IMR-90 (cell line): ENCODE results near the gene ZNF232. TPM values are rescaled to one million over a fixed set of nuclear protein-coding genes. Genes with fewer than 3 reads are reported as not detected.

ENCODE experiments used
- ATAC-seq: fragments of 200-7000 bp; cut with Tn5 transposase; 2 replicates; pipeline ENCODE4 v1.9.1; 2020; ENCODE audit warnings: low read depth, mild to moderate bottlenecking, moderate library complexity
- BruUV-seq: library from RNA; stranded (reverse); fragments of 400-500 nt; replicated peaks from 2 replicates; lab custom pipeline; 2021; lab: Mats Ljungman, UMichigan
- CTCF ChIA-PET: fragments of 300-600 bp; formaldehyde crosslinking; extraction: SDS; loops from one replicate; lab custom pipeline; 2021; ENCODE audit warnings: antibody characterized with exemption; lab: Yijun Ruan, JAX
- POLR2A ChIA-PET: fragments of 300-600 bp; sonication (Branson Sonifier 250); formaldehyde crosslinking; loops from one replicate; lab custom pipeline; 2022; ENCODE audit warnings: antibody characterized with exemption; ENCODE audit not compliant: unreplicated experiment; lab: Charles Lee
- DNase-seq: peaks from one replicate; pipeline ENCODE4 v3.0.0; 2013
- H2AFZ ChIP-seq: replicated peaks from 2 replicates; pipeline ENCODE3; 2013; ENCODE audit warnings: low read length, mild to moderate bottlenecking; ENCODE audit not compliant: poor library complexity
- H2AK5ac ChIP-seq: 2 replicates; pipeline ENCODE4 v1.6.1; 2013; ENCODE audit warnings: low read depth, low read length, inconsistent platforms
- H2AK9ac ChIP-seq: replicated peaks from 2 replicates; pipeline ENCODE3; 2013; ENCODE audit warnings: mild to moderate bottlenecking, low read depth, low read length, moderate library complexity; ENCODE audit not compliant: poor library complexity
- H2BK120ac ChIP-seq: 2 replicates; pipeline ENCODE4 v1.6.1; 2013; ENCODE audit warnings: low read depth, low read length, inconsistent platforms
- H2BK15ac ChIP-seq: 3 replicates; pipeline ENCODE4 v1.6.1; 2013; ENCODE audit warnings: low read depth, low read length, inconsistent platforms
- H2BK20ac ChIP-seq: 2 replicates; pipeline ENCODE4 v1.6.1; 2013; ENCODE audit warnings: low read depth, mild to moderate bottlenecking, inconsistent platforms, low read length, moderate library complexity
- H2BK5ac ChIP-seq: 2 replicates; pipeline ENCODE4 v1.6.1; 2013; ENCODE audit warnings: mild to moderate bottlenecking, low read depth, low read length, inconsistent platforms; ENCODE audit not compliant: poor library complexity, severe bottlenecking
- H3K14ac ChIP-seq: replicated peaks from 2 replicates; pipeline ENCODE4 v1.6.1; 2013; ENCODE audit warnings: low read depth, low read length, inconsistent platforms
- H3K18ac ChIP-seq: 2 replicates; pipeline ENCODE4 v1.6.1; 2013; ENCODE audit warnings: low read depth, low read length, control low read depth
- H3K23ac ChIP-seq: 2 replicates; pipeline ENCODE4 v1.6.1; 2013; ENCODE audit warnings: low read depth, low read length, inconsistent platforms
- H3K27ac ChIP-seq: 2 replicates; pipeline ENCODE4 v1.5.1; 2013; ENCODE audit warnings: mild to moderate bottlenecking, control low read depth, low read length; ENCODE audit not compliant: insufficient read depth
- H3K27me3 ChIP-seq: 2 replicates; pipeline ENCODE4 v1.6.1; 2013; ENCODE audit warnings: low read length; ENCODE audit not compliant: control insufficient read depth, insufficient read depth
- H3K36me3 ChIP-seq: 2 replicates; pipeline ENCODE4 v1.6.1; 2013; ENCODE audit warnings: low read length, mixed read lengths; ENCODE audit not compliant: control insufficient read depth, insufficient read depth
- H3K4ac ChIP-seq: 2 replicates; pipeline ENCODE4 v1.6.1; 2013; ENCODE audit warnings: low read depth, low read length, inconsistent platforms
- H3K4me1 ChIP-seq: 2 replicates; pipeline ENCODE4 v1.6.1; 2013; ENCODE audit warnings: low read length, mixed read lengths; ENCODE audit not compliant: control insufficient read depth, insufficient read depth
- H3K4me2 ChIP-seq: 2 replicates; pipeline ENCODE4 v1.6.1; 2013; ENCODE audit warnings: low read depth, mild to moderate bottlenecking, control low read depth, low read length, moderate library complexity
- H3K4me3 ChIP-seq: 2 replicates; pipeline ENCODE4 v1.5.1; 2013; ENCODE audit warnings: low read depth, mild to moderate bottlenecking, control low read depth, low read length, moderate library complexity; ENCODE audit not compliant: insufficient read depth
- H3K56ac ChIP-seq: 2 replicates; pipeline ENCODE4 v1.6.1; 2013; ENCODE audit warnings: low read length, inconsistent platforms; ENCODE audit not compliant: insufficient read depth; ENCODE audit errors: extremely low read depth
- H3K79me1 ChIP-seq, 2 experiments: 2 replicates each; pipeline ENCODE4 v1.6.1; 2013; ENCODE audit warnings: low read length in 2 of 2, inconsistent platforms in 1 of 2, low read depth in 1 of 2
- H3K9ac ChIP-seq: 2 replicates; pipeline ENCODE4 v1.6.1; 2013; ENCODE audit warnings: low read depth, low read length, control low read depth
- H3K9me1 ChIP-seq: 2 replicates; pipeline ENCODE4 v1.6.1; 2013; ENCODE audit warnings: low read length, inconsistent platforms; ENCODE audit not compliant: insufficient read depth
- H3K9me3 ChIP-seq: 2 replicates; pipeline ENCODE4 v1.6.1; 2013; ENCODE audit warnings: low read length; ENCODE audit not compliant: control insufficient read depth, insufficient read depth
- H4K20me1 ChIP-seq: 2 replicates; pipeline ENCODE4 v1.6.1; 2013; ENCODE audit warnings: low read length, inconsistent platforms; ENCODE audit not compliant: insufficient read depth
- H4K5ac ChIP-seq: 2 replicates; pipeline ENCODE4 v1.6.1; 2013; ENCODE audit warnings: mild to moderate bottlenecking, low read depth, low read length, control low read depth
- H4K8ac ChIP-seq, 2 experiments: 2 replicates each; pipeline ENCODE4 v1.6.1; 2013; ENCODE audit warnings: low read depth in 2 of 2, low read length in 2 of 2, control low read depth in 1 of 2, inconsistent platforms in 1 of 2
- H4K91ac ChIP-seq: 2 replicates; pipeline ENCODE4 v1.6.1; 2013; ENCODE audit warnings: low read depth, low read length, inconsistent platforms; ENCODE audit not compliant: insufficient read depth
- BHLHE40 ChIP-seq: fragments of 150-350 bp; IDR thresholded peaks from 2 replicates; pipeline ENCODE4 v1.6.1; 2016; ENCODE audit warnings: mild to moderate bottlenecking, low read depth, low read length
- CEBPB ChIP-seq: IDR thresholded peaks from 2 replicates; pipeline ENCODE4 v1.6.1; 2012; ENCODE audit warnings: low read depth, low read length, improper control_type of control experiment
- WGBS, 2 experiments: methylation state at CpG; one replicate each; pipeline versions ENCODE4 v1.1.5 to v1.1.7; 2013; ENCODE audit warnings: missing lambda C conversion rate in 2 of 2; ENCODE audit not compliant: insufficient read length in 1 of 2; ENCODE audit errors: extremely low coverage in 2 of 2; 5-methylcytosine and 5-hydroxymethylcytosine counted together
- dilution Hi-C: fragments of 300-500 bp; cut with HindIII; formaldehyde crosslinking; loops from one replicate; pipeline ENCODE4 v1.14.3; 2018; ENCODE audit warnings: low sequenced_read_pairs; ENCODE audit not compliant: unreplicated experiment
- in situ Hi-C: fragments of 300-500 bp; cut with MboI; formaldehyde crosslinking; loops from 3 replicates; pipeline ENCODE4 v1.14.3; 2019; ENCODE audit warnings: low sequenced_read_pairs, inconsistent platforms, mixed read lengths
- intact Hi-C: fragments of 100-400 bp; cut with micrococcal nuclease; formaldehyde crosslinking; loops from 2 replicates; pipeline ENCODE4 v1.10.0; 2022
- polyA plus RNA-seq, 3 experiments: library from polyadenylated mRNA; depleted of rRNA; stranded (reverse); fragments of >200 nt; gene quantifications; 2 replicates each; pipeline ENCODE4 v1.2.3, GENCODE V29; 2012; ENCODE audit warnings: low replicate concordance in 1 of 3
- total RNA-seq: library from RNA; depleted of rRNA; stranded (reverse); fragments of >200 nt; gene quantifications from 2 replicates; pipeline ENCODE4 v1.2.3, GENCODE V29; 2012
- TF ChIP-seq, protein P1 (sequence below): fragments of 150-350 bp; IDR thresholded peaks from 2 replicates; pipeline ENCODE4 v1.6.1; 2017; ENCODE audit warnings: mild to moderate bottlenecking, antibody characterized with exemption, low read length, low read depth
- TF ChIP-seq, protein P2 (sequence below): fragments of 150-350 bp; IDR thresholded peaks from 2 replicates; pipeline ENCODE4 v1.6.1; 2016; ENCODE audit warnings: low read depth, mild to moderate bottlenecking, low read length, moderate library complexity, borderline replicate concordance

The ZNF232 gene
- total and polyA plus RNA-seq, 2 of the 4 experiments (the other 2 are of a cell fraction) = 3.2 to 6.5 TPM

DNA sequence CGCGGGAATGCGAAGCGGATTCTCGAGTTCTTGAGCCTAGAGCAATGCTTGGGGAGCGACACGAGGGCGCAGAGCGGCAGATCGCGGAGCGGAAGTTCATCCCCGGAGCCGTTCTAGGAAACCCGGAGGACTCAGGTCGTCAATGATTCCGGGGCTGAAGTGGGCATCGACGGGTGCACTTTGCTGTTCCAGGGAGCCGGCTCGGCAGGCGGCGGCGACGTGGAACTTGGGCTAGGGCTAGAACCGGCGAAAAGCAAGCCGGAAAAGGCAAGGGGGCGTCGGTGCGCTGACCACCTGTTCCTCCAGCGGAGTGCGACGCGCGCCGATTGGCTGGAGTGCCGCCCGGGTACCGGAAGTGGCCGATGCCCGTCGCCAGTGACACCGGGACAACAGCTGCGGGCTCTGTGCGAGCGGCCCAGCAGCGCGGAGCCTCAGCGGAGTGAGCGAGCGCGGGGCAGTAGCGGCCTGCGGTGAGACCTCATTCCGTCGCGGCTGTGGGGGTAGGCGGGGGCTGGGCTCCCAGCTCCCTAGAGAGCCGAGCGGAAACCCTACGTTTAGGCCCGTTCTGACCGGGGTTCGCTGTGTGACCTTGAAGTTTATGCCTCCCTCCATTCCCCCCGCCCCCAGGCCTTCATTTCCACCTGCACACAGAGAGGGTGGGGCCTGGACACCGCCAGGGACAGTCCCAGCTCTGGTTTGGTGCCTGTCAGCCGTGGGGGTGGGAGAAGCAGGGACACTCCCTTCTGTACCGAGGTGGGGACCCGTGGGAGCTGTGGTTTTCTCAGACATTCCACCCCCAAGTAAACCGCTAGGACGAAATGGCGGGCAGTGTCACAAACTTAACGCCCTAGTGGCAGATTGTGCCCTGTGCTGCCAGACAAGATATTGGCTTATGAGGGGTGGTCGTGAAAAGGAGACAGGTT lies 33.3 kb downstream of the ZNF232 start, which contains the start of gene ZFP3:
ZFP3 (plus strand) TSS at position 362 of the 923 bp plus-strand sequence. CDS start 13,038 bp downstream, outside the sequence.
- Histone ChIP-seq H3K9ac (peak within 1 kb of the TSS; percentile 62), H3K79me1 (peaks cover 0 to 8% of the 10 kb centered on the region in 2 experiments; a peak in 3 of 4 replicates), H4K5ac (peak within 1 kb of the TSS; percentile 85), H3K36me3 (0 out of 2 replicates have a peak, but pooled peaks cover 1% of the 10 kb centered on the region), H2BK5ac (no peak within 1 kb of the TSS), H3K14ac (peak within 1 kb of the TSS; percentile 40), H3K4me1 (no peaks in the 10 kb centered on the region), H4K8ac (peak within 1 kb of the TSS; percentile 92 to 95), H4K91ac (no peak within 1 kb of the TSS), H3K18ac (no peak within 1 kb of the TSS), H3K27ac (no peak within 1 kb of the TSS; the same call in 1 of the 2 replicates), H3K4ac (peak within 1 kb of the TSS; percentile 74), H2AFZ (peak within 1 kb of the TSS; percentile 98), H2AK9ac (peak within 1 kb of the TSS; percentile 71), H3K9me3 (peaks cover 10% of the 10 kb centered on the region; the same call in 1 of the 2 replicates), H3K23ac (0 out of 2 replicates have a peak within 1 kb of the TSS, but pooled peaks have one; percentile 39), H2BK20ac (no peak within 1 kb of the TSS), H2BK120ac (no peak within 1 kb of the TSS), H3K4me2 (peak within 1 kb of the TSS; percentile 63), H2BK15ac (no peak within 1 kb of the TSS), H3K27me3 (no peaks in the 10 kb centered on the region), H3K4me3 (peak within 1 kb of the TSS; percentile 66), H4K20me1 (no peaks in the 10 kb centered on the region), H3K56ac (no peak within 1 kb of the TSS), H3K9me1 (no peaks in the 10 kb centered on the region), H2AK5ac (peak within 1 kb of the TSS; percentile 2; the same call in 1 of the 2 replicates)
- CTCF ChIA-PET = no interaction called here
- ATAC-seq = peak; percentile 90
- DNase-seq = peak; percentile 68
- BruUV-seq = no TSS peak
- dilution Hi-C loops (no loop called here), in situ Hi-C loops (no loop called here), intact Hi-C loops (no loop called here)
- 3% methylated on average over 36 of the region's 75 CpGs; no CpG with 5 or more reads in 1 of the 2 experiments for WGBS, 2 experiments
- POLR2A ChIA-PET = no interaction called here
- TF ChIP-seq, protein P1, sequence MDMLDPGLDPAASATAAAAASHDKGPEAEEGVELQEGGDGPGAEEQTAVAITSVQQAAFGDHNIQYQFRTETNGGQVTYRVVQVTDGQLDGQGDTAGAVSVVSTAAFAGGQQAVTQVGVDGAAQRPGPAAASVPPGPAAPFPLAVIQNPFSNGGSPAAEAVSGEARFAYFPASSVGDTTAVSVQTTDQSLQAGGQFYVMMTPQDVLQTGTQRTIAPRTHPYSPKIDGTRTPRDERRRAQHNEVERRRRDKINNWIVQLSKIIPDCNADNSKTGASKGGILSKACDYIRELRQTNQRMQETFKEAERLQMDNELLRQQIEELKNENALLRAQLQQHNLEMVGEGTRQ = 0 out of 2 replicates have a peak, but pooled peaks have one; percentile 23
- TF ChIP-seq CEBPB (no peak), BHLHE40 (no peak)
- TF ChIP-seq, protein P2, sequence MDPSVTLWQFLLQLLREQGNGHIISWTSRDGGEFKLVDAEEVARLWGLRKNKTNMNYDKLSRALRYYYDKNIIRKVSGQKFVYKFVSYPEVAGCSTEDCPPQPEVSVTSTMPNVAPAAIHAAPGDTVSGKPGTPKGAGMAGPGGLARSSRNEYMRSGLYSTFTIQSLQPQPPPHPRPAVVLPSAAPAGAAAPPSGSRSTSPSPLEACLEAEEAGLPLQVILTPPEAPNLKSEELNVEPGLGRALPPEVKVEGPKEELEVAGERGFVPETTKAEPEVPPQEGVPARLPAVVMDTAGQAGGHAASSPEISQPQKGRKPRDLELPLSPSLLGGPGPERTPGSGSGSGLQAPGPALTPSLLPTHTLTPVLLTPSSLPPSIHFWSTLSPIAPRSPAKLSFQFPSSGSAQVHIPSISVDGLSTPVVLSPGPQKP = no peak
